ENCODE data around the gene ZG16B.

DNA sequence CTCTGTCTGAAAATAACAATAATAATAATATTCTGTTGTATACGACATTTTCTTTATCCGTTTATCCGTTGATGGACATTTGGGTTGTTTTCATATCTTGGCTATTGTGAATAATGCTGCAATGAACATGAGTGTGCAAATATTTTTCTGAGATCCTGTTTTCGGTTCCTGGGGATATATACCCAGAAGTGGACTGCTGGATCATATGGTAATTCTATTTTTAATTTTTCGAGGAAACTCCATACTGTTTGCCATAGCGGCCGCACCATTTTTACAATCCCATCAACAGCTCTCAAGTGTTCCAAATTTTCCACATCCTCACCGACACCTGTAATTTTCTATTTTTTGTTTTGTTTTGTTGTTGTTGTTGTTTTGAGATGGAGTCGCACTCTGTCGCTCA, 37.2 kb upstream of the ZG16B start:
- TF ChIP-seq, protein P1, sequence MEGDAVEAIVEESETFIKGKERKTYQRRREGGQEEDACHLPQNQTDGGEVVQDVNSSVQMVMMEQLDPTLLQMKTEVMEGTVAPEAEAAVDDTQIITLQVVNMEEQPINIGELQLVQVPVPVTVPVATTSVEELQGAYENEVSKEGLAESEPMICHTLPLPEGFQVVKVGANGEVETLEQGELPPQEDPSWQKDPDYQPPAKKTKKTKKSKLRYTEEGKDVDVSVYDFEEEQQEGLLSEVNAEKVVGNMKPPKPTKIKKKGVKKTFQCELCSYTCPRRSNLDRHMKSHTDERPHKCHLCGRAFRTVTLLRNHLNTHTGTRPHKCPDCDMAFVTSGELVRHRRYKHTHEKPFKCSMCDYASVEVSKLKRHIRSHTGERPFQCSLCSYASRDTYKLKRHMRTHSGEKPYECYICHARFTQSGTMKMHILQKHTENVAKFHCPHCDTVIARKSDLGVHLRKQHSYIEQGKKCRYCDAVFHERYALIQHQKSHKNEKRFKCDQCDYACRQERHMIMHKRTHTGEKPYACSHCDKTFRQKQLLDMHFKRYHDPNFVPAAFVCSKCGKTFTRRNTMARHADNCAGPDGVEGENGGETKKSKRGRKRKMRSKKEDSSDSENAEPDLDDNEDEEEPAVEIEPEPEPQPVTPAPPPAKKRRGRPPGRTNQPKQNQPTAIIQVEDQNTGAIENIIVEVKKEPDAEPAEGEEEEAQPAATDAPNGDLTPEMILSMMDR (IDR thresholded peaks at IDR 0.05) = no peak
- TF ChIP-seq POLR2A (IDR thresholded peaks at IDR 0.05) = no peak
